KMS-11 (cell line): ENCODE results near the gene SLC7A4.

Experiments used
- H2AFZ ChIP-seq: fragments of 200-600 bp; sonication (generic); 2 replicates; pipeline ENCODE4 v1.6.1; 2016; ENCODE audit warnings: antibody characterized with exemption, mixed run types, low read depth
- H3K27ac ChIP-seq: fragments of 200-600 bp; sonication (generic); 2 replicates; pipeline ENCODE4 v1.6.1; 2016; ENCODE audit warnings: mild to moderate bottlenecking, mixed run types
- H3K27me3 ChIP-seq: fragments of 200-600 bp; sonication (generic); 2 replicates; pipeline ENCODE4 v1.6.1; 2017; ENCODE audit warnings: mild to moderate bottlenecking, low read depth, mixed run types, moderate library complexity; ENCODE audit not compliant: insufficient read depth
- H3K36me3 ChIP-seq: fragments of 200-600 bp; sonication (generic); 2 replicates; pipeline ENCODE4 v1.6.1; 2017; ENCODE audit warnings: mild to moderate bottlenecking, mixed run types; ENCODE audit not compliant: insufficient read depth
- H3K4me1 ChIP-seq: fragments of 200-600 bp; sonication (generic); 2 replicates; pipeline ENCODE4 v1.6.1; 2016; ENCODE audit warnings: mild to moderate bottlenecking, low read depth, mixed run types; ENCODE audit not compliant: poor library complexity, severe bottlenecking
- H3K4me2 ChIP-seq: fragments of 200-600 bp; sonication (generic); 2 replicates; pipeline ENCODE4 v1.7.0; 2016; ENCODE audit warnings: mild to moderate bottlenecking, mixed run types
- H3K4me3 ChIP-seq: fragments of 200-600 bp; sonication (generic); IDR thresholded peaks from 2 replicates; pipeline ENCODE4 v1.6.1; 2017; ENCODE audit warnings: low read depth, low read length, mixed read lengths; ENCODE audit not compliant: insufficient read depth
- H3K79me2 ChIP-seq: fragments of 200-600 bp; sonication (generic); 2 replicates; pipeline ENCODE4 v1.6.1; 2016; ENCODE audit warnings: low read depth, mixed run types; ENCODE audit not compliant: insufficient read depth
- H3K9ac ChIP-seq: fragments of 200-600 bp; sonication (generic); 2 replicates; pipeline ENCODE4 v1.6.1; 2016; ENCODE audit warnings: mild to moderate bottlenecking, mixed run types
- H4K20me1 ChIP-seq: fragments of 200-600 bp; sonication (generic); 2 replicates; pipeline ENCODE4 v1.6.1; 2016; ENCODE audit warnings: mild to moderate bottlenecking, mixed run types; ENCODE audit not compliant: insufficient read depth
- TF ChIP-seq, protein P1 (sequence below): fragments of 200-600 bp; sonication (generic); conservative IDR thresholded peaks from 2 replicates; pipeline ENCODE4 v1.6.1; 2017; ENCODE audit warnings: low read depth, mild to moderate bottlenecking, antibody characterized with exemption, low read length, moderate library complexity, mixed read lengths

SLC7A4 gene

GRCh38 chr22:21077884-21078508 lies 45.6 kb upstream of the SLC7A4 start:
- H4K20me1 ChIP-seq, result no peaks in the 10 kb centered on the region
- TF ChIP-seq, protein P1, sequence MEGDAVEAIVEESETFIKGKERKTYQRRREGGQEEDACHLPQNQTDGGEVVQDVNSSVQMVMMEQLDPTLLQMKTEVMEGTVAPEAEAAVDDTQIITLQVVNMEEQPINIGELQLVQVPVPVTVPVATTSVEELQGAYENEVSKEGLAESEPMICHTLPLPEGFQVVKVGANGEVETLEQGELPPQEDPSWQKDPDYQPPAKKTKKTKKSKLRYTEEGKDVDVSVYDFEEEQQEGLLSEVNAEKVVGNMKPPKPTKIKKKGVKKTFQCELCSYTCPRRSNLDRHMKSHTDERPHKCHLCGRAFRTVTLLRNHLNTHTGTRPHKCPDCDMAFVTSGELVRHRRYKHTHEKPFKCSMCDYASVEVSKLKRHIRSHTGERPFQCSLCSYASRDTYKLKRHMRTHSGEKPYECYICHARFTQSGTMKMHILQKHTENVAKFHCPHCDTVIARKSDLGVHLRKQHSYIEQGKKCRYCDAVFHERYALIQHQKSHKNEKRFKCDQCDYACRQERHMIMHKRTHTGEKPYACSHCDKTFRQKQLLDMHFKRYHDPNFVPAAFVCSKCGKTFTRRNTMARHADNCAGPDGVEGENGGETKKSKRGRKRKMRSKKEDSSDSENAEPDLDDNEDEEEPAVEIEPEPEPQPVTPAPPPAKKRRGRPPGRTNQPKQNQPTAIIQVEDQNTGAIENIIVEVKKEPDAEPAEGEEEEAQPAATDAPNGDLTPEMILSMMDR, result no peak
- H3K36me3 ChIP-seq, result no peaks in the 10 kb centered on the region
- no peak overlapping the region for H3K4me2 ChIP-seq
- H3K27ac ChIP-seq, result no peak overlapping the region
- no peaks in the 10 kb centered on the region for H3K4me1 ChIP-seq
- no peaks in the 10 kb centered on the region for H3K27me3 ChIP-seq
- H3K79me2 ChIP-seq, result no peaks in the 10 kb centered on the region
- H3K4me3 ChIP-seq, result no peak overlapping the region
- no peak overlapping the region for H2AFZ ChIP-seq
- no peak overlapping the region for H3K9ac ChIP-seq

GRCh38 chr22:21076912-21077625 lies 44.7 kb upstream of the SLC7A4 start:
- no peak overlapping the region for H2AFZ ChIP-seq

GRCh38 chr22:21075516-21076138 lies 43.3 kb upstream of the SLC7A4 start:
- no peak overlapping the region for H3K9ac ChIP-seq
- H3K36me3 ChIP-seq, result no peaks in the 10 kb centered on the region
- no peak overlapping the region for H2AFZ ChIP-seq
- no peaks in the 10 kb centered on the region for H3K79me2 ChIP-seq
- H3K4me2 ChIP-seq, result no peak overlapping the region
- H4K20me1 ChIP-seq, result no peaks in the 10 kb centered on the region
- H3K27ac ChIP-seq, result no peak overlapping the region
- no peaks in the 10 kb centered on the region for H3K27me3 ChIP-seq
- TF ChIP-seq, protein P1, result no peak
- H3K4me3 ChIP-seq, result no peak overlapping the region
- H3K4me1 ChIP-seq, result no peaks in the 10 kb centered on the region

More at GRCh38 chr22:21076912-21077625, 44.7 kb upstream of the SLC7A4 start:
- no peak overlapping the region for H3K27ac ChIP-seq
- no peaks in the 10 kb centered on the region for H3K4me1 ChIP-seq
- H4K20me1 ChIP-seq, result no peaks in the 10 kb centered on the region
- no peak overlapping the region for H3K4me3 ChIP-seq
- TF ChIP-seq, protein P1, result no peak
- H3K4me2 ChIP-seq, result no peak overlapping the region
- H3K9ac ChIP-seq, result no peak overlapping the region
- H3K27me3 ChIP-seq, result no peaks in the 10 kb centered on the region
- no peaks in the 10 kb centered on the region for H3K79me2 ChIP-seq
- H3K36me3 ChIP-seq, result no peaks in the 10 kb centered on the region

DNA sequence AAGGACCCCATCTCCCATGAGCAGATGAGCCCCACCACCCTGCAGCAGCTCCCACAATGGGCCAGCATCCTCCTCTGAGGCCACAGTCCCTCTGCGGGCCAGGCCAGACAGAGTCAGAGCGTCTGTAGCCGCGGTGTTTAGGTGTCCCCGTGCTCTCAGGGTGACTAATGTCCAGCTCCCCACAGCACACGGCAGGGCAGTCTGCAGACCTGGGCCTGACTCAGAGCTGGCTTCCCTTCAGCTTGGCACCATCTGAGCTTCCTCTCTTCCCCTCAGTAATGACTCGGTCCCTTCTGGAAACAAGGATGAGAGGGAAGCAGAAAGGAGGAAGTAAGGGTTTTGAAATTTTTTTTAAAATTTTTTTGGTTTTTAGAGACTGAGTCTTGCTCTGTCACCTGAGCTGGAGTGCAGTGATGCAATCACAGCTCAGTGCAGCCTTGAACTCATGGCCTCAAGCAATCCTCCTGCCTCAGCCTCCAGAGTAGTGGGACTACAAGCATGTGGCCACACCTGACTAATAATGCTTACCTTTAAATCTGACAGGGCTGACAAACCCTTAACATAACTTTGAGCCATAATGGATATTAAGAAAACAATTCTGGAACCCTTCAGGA lies 41.8 kb upstream of the SLC7A4 start:
- no peak overlapping the region for H2AFZ ChIP-seq
- no peaks in the 10 kb centered on the region for H4K20me1 ChIP-seq
- no peak overlapping the region for H3K9ac ChIP-seq
- no peaks in the 10 kb centered on the region for H3K79me2 ChIP-seq
- no peak overlapping the region for H3K27ac ChIP-seq
- H3K36me3 ChIP-seq, result no peaks in the 10 kb centered on the region
- no peaks in the 10 kb centered on the region for H3K27me3 ChIP-seq
- no peaks in the 10 kb centered on the region for H3K4me1 ChIP-seq
- H3K4me3 ChIP-seq, result no peak overlapping the region
- TF ChIP-seq, protein P1, result no peak
- H3K4me2 ChIP-seq, result no peak overlapping the region
